Glutamatergic neuron (in vitro differentiated cells): ENCODE measurements around the gene ZCCHC24. TPM values are rescaled to one million over a fixed set of nuclear protein-coding genes. Genes with fewer than 3 reads are reported as not detected.

Experiments
- DNase-seq: peaks from one replicate; pipeline ENCODE4 v3.0.0; 2022
- H3K27ac Mint-ChIP-seq: one replicate; pipeline ENCODE4 v1.8.0; 2020; ENCODE audit warnings: mild to moderate bottlenecking, mixed read lengths, inconsistent platforms; ENCODE audit not compliant: unreplicated experiment
- H3K27me3 Mint-ChIP-seq: one replicate; pipeline ENCODE4 v1.8.0; 2020; ENCODE audit warnings: mild to moderate bottlenecking, moderate library complexity, mixed read lengths, inconsistent platforms; ENCODE audit not compliant: unreplicated experiment
- H3K36me3 Mint-ChIP-seq: one replicate; pipeline ENCODE4 v1.8.0; 2020; ENCODE audit warnings: mild to moderate bottlenecking, mixed read lengths, inconsistent platforms; ENCODE audit not compliant: unreplicated experiment
- H3K4me1 Mint-ChIP-seq: one replicate; pipeline ENCODE4 v1.8.0; 2020; ENCODE audit warnings: mild to moderate bottlenecking, low read depth, mixed read lengths, inconsistent platforms; ENCODE audit not compliant: unreplicated experiment
- H3K4me3 Mint-ChIP-seq: one replicate; pipeline ENCODE4 v1.8.0; 2020; ENCODE audit warnings: mild to moderate bottlenecking, mixed read lengths, inconsistent platforms; ENCODE audit not compliant: unreplicated experiment
- H3K9me3 Mint-ChIP-seq: one replicate; pipeline ENCODE4 v1.8.0; 2020; ENCODE audit warnings: mild to moderate bottlenecking, moderate library complexity, mixed read lengths, inconsistent platforms; ENCODE audit not compliant: unreplicated experiment
- total RNA-seq: library from RNA; stranded (reverse); fragmentation: NEBNext Ultra II Directional; extraction: Animal tissue kit (Norgen Biotek cat#: 25700); gene quantifications from one replicate; pipeline ENCODE4 v1.2.1, GENCODE V29; 2021; ENCODE audit not compliant: unreplicated experiment
- TF ChIP-seq, protein P1 (sequence below): fragments of 200-600 bp; sonication (generic); IDR thresholded peaks from one replicate; pipeline ENCODE4 v1.5.0; 2021; ENCODE audit not compliant: partially characterized antibody, unreplicated experiment

The ZCCHC24 gene
- total RNA-seq, 1 donor from 2014 or later = 3.0 TPM

DNA sequence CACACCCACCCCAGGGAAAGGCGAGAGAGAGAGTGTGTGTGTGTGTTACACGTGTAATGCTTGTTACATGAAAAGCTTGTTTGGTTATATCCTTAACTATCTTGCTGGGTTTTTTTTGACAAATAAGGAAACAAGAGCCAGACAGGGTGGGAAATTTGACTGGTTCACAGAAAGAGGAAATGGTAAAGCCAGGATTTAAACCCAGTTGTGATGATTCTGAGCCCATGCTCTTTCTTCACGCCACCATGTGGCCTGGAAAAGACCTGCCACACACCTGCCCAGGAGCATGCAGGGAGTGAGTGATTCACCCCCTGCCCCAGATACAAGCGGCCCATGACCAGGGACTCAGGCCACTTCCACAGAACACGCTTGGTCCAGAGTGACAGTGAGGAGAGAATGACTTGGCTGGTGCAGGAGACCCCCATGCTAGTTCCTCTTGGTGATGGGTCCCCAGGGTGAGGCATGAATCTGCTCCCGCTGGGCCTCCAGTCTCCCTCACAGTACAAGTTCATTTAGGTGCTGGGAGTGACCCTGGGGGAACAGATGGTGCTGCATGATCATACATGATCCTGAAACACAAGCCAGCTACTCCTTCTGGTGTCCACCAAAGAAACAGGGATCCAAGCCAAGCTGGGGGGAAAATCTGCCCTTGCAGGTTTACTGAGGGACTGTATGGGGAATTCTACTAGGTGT is 45.9 kb upstream of the ZCCHC24 start:
- peaks cover 13% of the 10 kb centered on the region for H3K27me3 Mint-ChIP-seq
- no peak overlapping the region for H3K4me3 Mint-ChIP-seq
- no peaks in the 10 kb centered on the region for H3K36me3 Mint-ChIP-seq
- peak overlapping the region; percentile 3 for H3K27ac Mint-ChIP-seq
- no peaks in the 10 kb centered on the region for H3K9me3 Mint-ChIP-seq
- H3K4me1 Mint-ChIP-seq = peaks cover 13% of the 10 kb centered on the region
- TF ChIP-seq, protein P1, sequence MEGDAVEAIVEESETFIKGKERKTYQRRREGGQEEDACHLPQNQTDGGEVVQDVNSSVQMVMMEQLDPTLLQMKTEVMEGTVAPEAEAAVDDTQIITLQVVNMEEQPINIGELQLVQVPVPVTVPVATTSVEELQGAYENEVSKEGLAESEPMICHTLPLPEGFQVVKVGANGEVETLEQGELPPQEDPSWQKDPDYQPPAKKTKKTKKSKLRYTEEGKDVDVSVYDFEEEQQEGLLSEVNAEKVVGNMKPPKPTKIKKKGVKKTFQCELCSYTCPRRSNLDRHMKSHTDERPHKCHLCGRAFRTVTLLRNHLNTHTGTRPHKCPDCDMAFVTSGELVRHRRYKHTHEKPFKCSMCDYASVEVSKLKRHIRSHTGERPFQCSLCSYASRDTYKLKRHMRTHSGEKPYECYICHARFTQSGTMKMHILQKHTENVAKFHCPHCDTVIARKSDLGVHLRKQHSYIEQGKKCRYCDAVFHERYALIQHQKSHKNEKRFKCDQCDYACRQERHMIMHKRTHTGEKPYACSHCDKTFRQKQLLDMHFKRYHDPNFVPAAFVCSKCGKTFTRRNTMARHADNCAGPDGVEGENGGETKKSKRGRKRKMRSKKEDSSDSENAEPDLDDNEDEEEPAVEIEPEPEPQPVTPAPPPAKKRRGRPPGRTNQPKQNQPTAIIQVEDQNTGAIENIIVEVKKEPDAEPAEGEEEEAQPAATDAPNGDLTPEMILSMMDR = no peak
- no peak for DNase-seq

DNA sequence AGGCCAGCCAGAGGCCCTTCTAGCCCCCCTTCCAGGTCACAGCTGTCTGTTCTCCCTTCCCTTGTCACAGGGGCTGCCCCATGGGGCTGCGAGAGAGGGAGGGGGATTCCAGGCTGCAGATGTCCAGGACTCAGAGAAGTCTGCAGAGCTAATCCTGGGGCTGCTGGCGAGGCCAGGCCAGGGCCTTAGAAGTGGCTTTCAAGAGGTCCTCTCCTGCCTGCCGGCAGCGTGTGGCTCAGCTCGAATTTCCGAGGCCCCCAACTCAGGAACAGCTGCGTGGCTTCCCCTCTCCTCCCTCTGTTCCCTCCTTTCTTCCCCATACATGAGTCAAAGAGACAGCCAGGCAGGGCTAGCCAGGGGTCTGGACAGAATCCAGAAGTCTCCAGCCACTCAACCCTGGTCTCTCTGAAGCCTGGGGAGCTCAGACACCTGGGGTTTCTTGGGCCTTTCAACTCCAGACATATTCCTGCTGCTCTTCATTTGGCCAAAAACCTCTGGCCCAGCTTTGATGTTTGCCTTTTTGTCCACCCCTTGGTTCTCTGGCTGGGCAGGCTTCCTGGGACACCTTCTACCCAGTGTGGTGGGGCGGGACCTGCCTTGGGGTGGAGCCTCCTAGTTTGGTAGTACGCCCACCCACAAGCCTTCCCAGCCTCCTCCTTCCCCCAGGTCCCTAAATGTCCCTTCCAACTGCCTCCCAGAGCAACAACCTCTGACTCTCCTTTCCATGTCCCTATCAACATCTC is 45.1 kb upstream of the ZCCHC24 start:
- TF ChIP-seq, protein P1 = no peak
- Mint-ChIP-seq H3K4me3 (no peak overlapping the region), H3K9me3 (no peaks in the 10 kb centered on the region), H3K27me3 (peaks cover 9% of the 10 kb centered on the region), H3K36me3 (no peaks in the 10 kb centered on the region), H3K4me1 (peaks cover 13% of the 10 kb centered on the region), H3K27ac (peak overlapping the region; percentile 64)
- peak; percentile 35 for DNase-seq

DNA sequence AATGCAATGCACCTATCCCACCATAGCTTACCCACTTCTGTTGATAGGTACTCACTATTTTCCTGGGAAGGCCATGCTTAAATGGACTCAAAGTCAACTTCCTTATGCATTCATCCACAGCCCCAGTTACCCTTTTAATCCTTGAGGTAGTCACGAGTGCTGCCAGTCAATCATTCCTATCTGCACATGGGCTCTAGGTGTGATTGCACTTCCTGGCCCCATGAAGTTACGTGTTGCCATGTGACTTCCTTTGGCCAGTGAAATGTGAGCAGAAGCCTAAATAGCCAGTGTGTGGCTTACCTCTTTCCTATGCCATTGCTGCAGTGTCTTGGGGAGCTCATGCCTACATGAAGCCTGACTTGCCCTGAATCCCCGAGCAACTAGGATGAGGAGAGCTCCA is 43.4 kb upstream of the ZCCHC24 start:
- Mint-ChIP-seq H3K9me3 (no peaks in the 10 kb centered on the region), H3K4me3 (no peak overlapping the region), H3K27me3 (peaks cover 6% of the 10 kb centered on the region), H3K36me3 (no peaks in the 10 kb centered on the region), H3K27ac (no peak overlapping the region), H3K4me1 (peaks cover 13% of the 10 kb centered on the region)
- TF ChIP-seq, protein P1 = no peak
- no peak for DNase-seq

DNA sequence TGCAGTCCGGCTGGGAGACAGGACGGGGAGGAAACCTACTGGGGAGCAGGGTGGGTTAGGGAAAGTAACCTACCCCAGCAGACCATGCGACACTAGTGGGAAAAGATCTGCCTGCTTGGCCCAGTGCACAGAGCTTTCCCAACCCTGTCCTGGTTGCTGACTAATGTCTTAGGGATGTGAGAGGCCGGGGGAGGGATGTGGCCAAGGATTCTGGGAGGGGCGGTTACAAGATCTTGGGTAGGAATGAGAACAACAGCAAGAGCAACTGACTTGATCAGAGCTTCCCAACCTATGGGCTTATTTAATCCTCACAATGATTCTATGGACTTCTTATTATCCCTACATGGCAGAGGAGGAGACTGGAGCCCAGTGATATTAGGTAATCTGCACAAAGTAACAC is 42.9 kb upstream of the ZCCHC24 start:
- Mint-ChIP-seq H3K36me3 (no peaks in the 10 kb centered on the region), H3K4me3 (no peak overlapping the region), H3K27me3 (peaks cover 6% of the 10 kb centered on the region), H3K9me3 (no peaks in the 10 kb centered on the region), H3K4me1 (peaks cover 13% of the 10 kb centered on the region), H3K27ac (no peak overlapping the region)
- TF ChIP-seq, protein P1 = no peak
- no peak for DNase-seq
